ENCODE measurements around the gene RECQL5. TPM values are rescaled to one million over a fixed set of nuclear protein-coding genes. Genes with fewer than 3 reads are reported as not detected.

RECQL5 gene
- total RNA-seq, 5 donors from 2014 or later (not counting 1 experiment from before 2014, with no cell fraction given) = 38.0 to 75.0 (median 61.9) TPM

DNA sequence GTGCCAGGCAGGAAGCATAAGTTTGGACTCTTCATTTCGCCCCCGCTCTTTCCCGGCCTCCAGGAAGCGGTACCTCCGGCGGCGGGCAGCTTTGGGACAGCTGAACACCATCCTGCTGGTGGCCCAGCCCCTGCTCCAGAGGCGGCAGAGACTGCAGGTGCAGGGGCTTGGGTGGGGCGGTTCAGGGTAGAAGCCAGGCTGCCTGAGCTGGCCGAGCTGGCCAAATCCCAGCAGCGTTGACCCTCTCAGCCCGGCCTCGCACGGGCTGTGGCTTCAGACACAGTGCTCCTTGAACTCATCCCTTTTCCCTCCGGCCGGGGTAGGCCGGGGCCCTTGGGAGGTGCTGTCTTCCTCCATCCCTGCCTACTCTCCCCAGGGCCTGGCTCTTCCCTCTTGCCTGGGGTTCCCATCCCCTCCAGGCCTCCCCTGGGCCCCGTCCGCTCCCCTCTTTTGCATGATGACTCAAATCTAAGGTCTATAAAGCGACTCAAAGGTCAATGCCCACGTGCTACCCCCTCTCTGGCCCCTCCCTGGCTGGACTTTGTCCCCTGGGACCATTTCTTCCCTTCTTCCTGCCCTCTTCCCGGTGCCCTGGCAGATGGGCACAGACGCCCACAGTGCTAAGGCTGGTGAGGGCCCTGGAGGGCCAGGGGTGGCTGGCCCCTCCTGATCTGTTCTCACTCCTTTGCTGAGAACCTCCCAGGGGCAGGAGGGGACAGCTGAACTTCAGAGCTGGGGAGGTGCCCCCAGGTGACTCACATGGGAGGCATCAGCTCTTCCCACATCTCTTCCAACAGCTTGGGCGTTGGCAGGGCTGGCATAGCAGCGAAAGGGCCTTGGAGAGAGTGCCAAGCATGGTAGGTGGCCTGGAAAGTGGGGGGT is 56.6 kb downstream of the RECQL5 start:
- POLR2A ChIA-PET = no interaction called here

GRCh38 chr17:75607086-75607485 is 59.9 kb downstream of the RECQL5 start:
- H3K27ac Mint-ChIP-seq = peak overlapping the region in 1 of 2 donors; percentile 49
- H3K27me3 Mint-ChIP-seq = no peaks in the 10 kb centered on the region
- DNase-seq (no peak), ATAC-seq (replicated peaks in 1 of 4) (no peak)
- H3K4me3 Mint-ChIP-seq = no peak overlapping the region
- Histone ChIP-seq H3K27me3 (replicated peaks in 1 of 2; ENCODE audit: control insufficient read depth in 2 of 2, extremely low read depth in 1 of 2, insufficient read depth in 2 of 2, low read length in 1 of 2) (no peaks in the 10 kb centered on the region), H3K27ac (ENCODE audit: low read length) (no peak overlapping the region), H3K9me3 (no peaks in the 10 kb centered on the region), H3K4me3 (ENCODE audit: control insufficient read depth in 1 of 2, extremely low read depth in 1 of 2, low read length in 1 of 2) (no peak overlapping the region), H3K4me1 (ENCODE audit: control insufficient read depth in 1 of 2, extremely low read depth in 1 of 2, insufficient read depth in 2 of 2, low read length in 2 of 2) (peaks cover 0 to 5% of the 10 kb centered on the region in 2 experiments), H3K36me3 (ENCODE audit: control insufficient read depth in 2 of 2, extremely low read depth in 1 of 2, insufficient read depth in 1 of 2, low read length in 1 of 2) (peaks cover 0 to 6% of the 10 kb centered on the region in 2 donors)
- H3K36me3 Mint-ChIP-seq = no peaks in the 10 kb centered on the region
- H3K9me3 Mint-ChIP-seq = no peaks in the 10 kb centered on the region
- no CpG with 5 or more reads among the region's 5 CpGs for WGBS (ENCODE audit: insufficient coverage)
- H3K4me1 Mint-ChIP-seq = peaks cover 0 to 6% (median 0%) of the 10 kb centered on the region in 3 donors
- ChIA-PET POLR2A (no interaction called here), CTCF (no interaction called here)

More for the DNA sequence above, 56.6 kb downstream of the RECQL5 start:
- CTCF ChIA-PET = no interaction called here
- Mint-ChIP-seq H3K4me3 (no peak overlapping the region), H3K27me3 (no peaks in the 10 kb centered on the region), H3K9me3 (no peaks in the 10 kb centered on the region), H3K36me3 (no peaks in the 10 kb centered on the region), H3K27ac (no peak overlapping the region), H3K4me1 (no peaks in the 10 kb centered on the region)
- H3K4me1 ChIP-seq (ENCODE audit: control insufficient read depth in 1 of 2, extremely low read depth in 1 of 2, insufficient read depth in 2 of 2, low read length in 2 of 2) = no peaks in the 10 kb centered on the region
- 88% methylated on average over 22 of the region's 25 CpGs for WGBS (ENCODE audit: insufficient coverage)
- H3K36me3 ChIP-seq (ENCODE audit: control insufficient read depth in 2 of 2, extremely low read depth in 1 of 2, insufficient read depth in 1 of 2, low read length in 1 of 2) = peaks cover 9 to 14% of the 10 kb centered on the region in 2 donors
- no peak overlapping the region for H3K27ac ChIP-seq (ENCODE audit: low read length)
- no peaks in the 10 kb centered on the region for H3K9me3 ChIP-seq
- peaks cover 0 to 5% of the 10 kb centered on the region in 2 experiments for H3K27me3 ChIP-seq (replicated peaks in 1 of 2; ENCODE audit: control insufficient read depth in 2 of 2, extremely low read depth in 1 of 2, insufficient read depth in 2 of 2, low read length in 1 of 2)
- no peak overlapping the region for H3K4me3 ChIP-seq (ENCODE audit: control insufficient read depth in 1 of 2, extremely low read depth in 1 of 2, low read length in 1 of 2)
- DNase-seq (no peak), ATAC-seq (replicated peaks in 1 of 4) (no peak)

DNA sequence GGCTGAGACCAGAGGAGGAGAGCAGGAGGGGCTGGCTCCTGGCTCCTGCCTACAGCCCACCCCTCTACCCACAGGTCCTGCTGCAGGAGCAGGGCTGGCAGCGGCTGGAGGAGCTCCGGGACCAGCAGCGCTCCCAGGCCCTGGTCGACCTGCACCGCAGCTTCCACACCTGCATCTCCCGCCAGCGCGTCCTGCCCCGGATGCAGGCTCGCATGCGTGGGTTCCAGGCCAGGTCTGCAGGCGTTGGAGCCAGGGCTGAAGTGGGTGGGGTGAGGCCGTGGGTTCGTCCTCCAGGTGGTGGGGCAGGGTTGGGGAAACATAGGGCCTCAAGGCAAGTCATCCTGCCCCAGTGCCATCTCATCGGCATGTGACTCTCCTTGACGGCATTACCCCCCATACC is 61.2 kb downstream of the RECQL5 start:
- WGBS (ENCODE audit: insufficient coverage) = 93% methylated on average over 3 of the region's 16 CpGs
- ATAC-seq (replicated peaks in 1 of 4) (no peak), DNase-seq (no peak)
- Mint-ChIP-seq H3K27me3 (no peaks in the 10 kb centered on the region), H3K4me3 (no peak overlapping the region), H3K4me1 (peaks cover 0 to 6% (median 0%) of the 10 kb centered on the region in 3 donors), H3K27ac (no peak overlapping the region), H3K9me3 (no peaks in the 10 kb centered on the region), H3K36me3 (no peaks in the 10 kb centered on the region)
- Histone ChIP-seq H3K27me3 (replicated peaks in 1 of 2; ENCODE audit: control insufficient read depth in 2 of 2, extremely low read depth in 1 of 2, insufficient read depth in 2 of 2, low read length in 1 of 2) (no peaks in the 10 kb centered on the region), H3K36me3 (ENCODE audit: control insufficient read depth in 2 of 2, extremely low read depth in 1 of 2, insufficient read depth in 1 of 2, low read length in 1 of 2) (peaks cover 0 to 4% of the 10 kb centered on the region in 2 donors), H3K4me1 (ENCODE audit: control insufficient read depth in 1 of 2, extremely low read depth in 1 of 2, insufficient read depth in 2 of 2, low read length in 2 of 2) (peaks cover 0 to 5% of the 10 kb centered on the region in 2 experiments), H3K9me3 (no peaks in the 10 kb centered on the region), H3K27ac (ENCODE audit: low read length) (no peak overlapping the region), H3K4me3 (ENCODE audit: control insufficient read depth in 1 of 2, extremely low read depth in 1 of 2, low read length in 1 of 2) (no peak overlapping the region)
- POLR2A ChIA-PET = interaction anchor here in 1 of 2 donors (0.7 kb wide), 1 partner anchor 76 kb away, joined by 3 read pairs; no protein-coding TSS in a partner anchor
- CTCF ChIA-PET = no interaction called here

DNA sequence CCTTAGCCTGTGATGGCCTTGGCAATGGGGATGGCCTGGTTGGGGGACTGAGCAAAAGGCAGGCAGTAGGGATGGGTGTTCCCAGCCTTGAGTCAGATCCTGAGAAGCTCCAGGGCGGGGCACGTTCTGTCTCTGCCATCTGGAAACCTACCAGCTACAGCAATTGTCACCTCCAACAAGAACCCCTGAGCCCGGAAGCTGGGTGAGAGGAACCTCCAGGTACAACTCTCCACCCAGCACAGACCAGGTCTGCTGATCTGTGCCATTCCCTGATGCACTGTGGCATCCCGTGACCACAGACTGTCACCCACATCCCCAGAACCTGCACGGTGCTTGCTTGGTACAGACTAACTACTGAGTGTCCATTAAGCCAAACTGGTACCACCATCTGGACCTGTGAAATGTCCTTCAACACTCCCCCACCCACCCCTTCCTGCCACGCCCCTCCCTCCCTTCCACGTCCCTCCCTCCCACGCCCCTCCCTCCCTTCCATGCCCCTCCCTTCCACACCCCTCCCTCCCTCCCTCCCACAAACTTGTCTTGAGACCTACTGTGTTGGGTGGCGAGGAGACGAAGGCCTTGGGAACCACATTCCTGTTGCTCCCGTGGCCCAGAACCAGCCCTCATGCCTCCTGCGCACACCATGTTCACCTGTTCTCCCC is 62.8 kb downstream of the RECQL5 start:
- ChIA-PET POLR2A (no interaction called here), CTCF (interaction anchor here in 1 of 2 donors (0.9 kb wide), 1 partner anchor 30 kb away, joined by 3 read pairs; no protein-coding TSS in a partner anchor)
- H3K4me1 Mint-ChIP-seq = peaks cover 0 to 6% (median 0%) of the 10 kb centered on the region in 3 donors
- ATAC-seq (replicated peaks in 1 of 4) = no peak
- Histone ChIP-seq H3K4me1 (ENCODE audit: control insufficient read depth in 1 of 2, extremely low read depth in 1 of 2, insufficient read depth in 2 of 2, low read length in 2 of 2) (peaks cover 0 to 5% of the 10 kb centered on the region in 2 experiments), H3K9me3 (no peaks in the 10 kb centered on the region), H3K27ac (ENCODE audit: low read length) (no peak overlapping the region), H3K4me3 (ENCODE audit: control insufficient read depth in 1 of 2, extremely low read depth in 1 of 2, low read length in 1 of 2) (no peak overlapping the region), H3K36me3 (ENCODE audit: control insufficient read depth in 2 of 2, extremely low read depth in 1 of 2, insufficient read depth in 1 of 2, low read length in 1 of 2) (peaks cover 0 to 4% of the 10 kb centered on the region in 2 donors), H3K27me3 (replicated peaks in 1 of 2; ENCODE audit: control insufficient read depth in 2 of 2, extremely low read depth in 1 of 2, insufficient read depth in 2 of 2, low read length in 1 of 2) (no peaks in the 10 kb centered on the region)
- H3K36me3 Mint-ChIP-seq = no peaks in the 10 kb centered on the region
- no peak overlapping the region for H3K27ac Mint-ChIP-seq
- no peaks in the 10 kb centered on the region for H3K9me3 Mint-ChIP-seq
- H3K4me3 Mint-ChIP-seq = no peak overlapping the region
- DNase-seq = no peak
- 88% methylated on average over 6 of the region's 12 CpGs for WGBS (ENCODE audit: insufficient coverage)
- H3K27me3 Mint-ChIP-seq = no peaks in the 10 kb centered on the region

DNA sequence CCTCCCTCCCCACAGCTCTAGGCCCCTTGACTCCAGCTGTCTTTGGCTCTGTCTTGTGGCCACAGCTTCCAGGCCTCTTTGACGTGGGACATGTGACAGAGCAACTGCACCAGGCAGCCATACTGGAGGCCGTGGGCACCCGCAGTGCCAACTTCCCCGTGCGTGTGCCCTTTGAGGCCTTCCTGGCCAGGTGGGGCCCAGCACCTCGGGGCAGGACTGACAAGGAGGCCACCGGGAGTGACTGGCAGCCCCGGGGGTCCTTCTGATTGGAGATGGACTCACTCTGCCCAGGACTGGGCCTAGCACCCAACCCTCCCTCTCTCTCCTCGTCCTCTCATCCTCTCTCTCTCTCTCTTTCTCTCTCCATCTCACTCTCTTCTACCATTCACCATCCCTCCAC is 63.8 kb downstream of the RECQL5 start:
- Histone ChIP-seq H3K36me3 (ENCODE audit: control insufficient read depth in 2 of 2, extremely low read depth in 1 of 2, insufficient read depth in 1 of 2, low read length in 1 of 2) (peaks cover 0 to 4% of the 10 kb centered on the region in 2 donors), H3K4me3 (ENCODE audit: control insufficient read depth in 1 of 2, extremely low read depth in 1 of 2, low read length in 1 of 2) (no peak overlapping the region), H3K27me3 (replicated peaks in 1 of 2; ENCODE audit: control insufficient read depth in 2 of 2, extremely low read depth in 1 of 2, insufficient read depth in 2 of 2, low read length in 1 of 2) (no peaks in the 10 kb centered on the region), H3K4me1 (ENCODE audit: control insufficient read depth in 1 of 2, extremely low read depth in 1 of 2, insufficient read depth in 2 of 2, low read length in 2 of 2) (peaks cover 0 to 5% of the 10 kb centered on the region in 2 experiments), H3K9me3 (no peaks in the 10 kb centered on the region), H3K27ac (ENCODE audit: low read length) (no peak overlapping the region)
- 79% methylated on average over 8 of the region's 9 CpGs for WGBS (ENCODE audit: insufficient coverage)
- DNase-seq (no peak), ATAC-seq (replicated peaks in 1 of 4) (no peak)
- no peaks in the 10 kb centered on the region for H3K27me3 Mint-ChIP-seq
- no peak overlapping the region for H3K4me3 Mint-ChIP-seq
- no peaks in the 10 kb centered on the region for H3K36me3 Mint-ChIP-seq
- H3K9me3 Mint-ChIP-seq = no peaks in the 10 kb centered on the region
- peaks cover 0 to 6% (median 0%) of the 10 kb centered on the region in 3 donors for H3K4me1 Mint-ChIP-seq
- POLR2A ChIA-PET = no interaction called here
- no peak overlapping the region for H3K27ac Mint-ChIP-seq
- CTCF ChIA-PET = no interaction called here

DNA sequence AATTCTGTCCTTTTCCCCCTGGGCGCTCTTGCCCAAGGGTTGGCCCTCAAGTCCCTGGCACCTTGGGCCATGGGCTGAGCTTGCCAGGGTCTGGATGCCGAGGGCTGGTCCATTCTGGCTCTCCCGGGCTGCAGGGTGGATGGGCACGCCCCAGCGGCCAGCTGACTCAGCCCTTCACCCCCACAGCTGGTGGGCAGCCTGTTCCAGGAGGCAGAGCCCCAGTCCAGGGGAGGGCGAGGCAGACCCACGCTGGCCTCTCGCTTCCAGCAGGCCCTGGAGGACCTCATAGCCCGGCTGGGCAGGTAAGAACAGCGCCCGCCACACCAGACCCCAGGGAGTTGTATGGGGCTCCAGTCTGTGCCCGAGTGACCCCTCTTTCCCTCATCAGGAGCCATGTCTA is 64.3 kb downstream of the RECQL5 start:
- DNase-seq (no peak), ATAC-seq (replicated peaks in 1 of 4) (no peak)
- H3K4me1 Mint-ChIP-seq = peaks cover 0 to 6% (median 0%) of the 10 kb centered on the region in 3 donors
- WGBS (ENCODE audit: insufficient coverage) = 80% methylated on average over 9 of the region's 12 CpGs
- no peak overlapping the region for H3K4me3 Mint-ChIP-seq
- CTCF ChIA-PET = no interaction called here
- Histone ChIP-seq H3K4me3 (ENCODE audit: control insufficient read depth in 1 of 2, extremely low read depth in 1 of 2, low read length in 1 of 2) (no peak overlapping the region), H3K27ac (ENCODE audit: low read length) (no peak overlapping the region), H3K36me3 (ENCODE audit: control insufficient read depth in 2 of 2, extremely low read depth in 1 of 2, insufficient read depth in 1 of 2, low read length in 1 of 2) (peaks cover 0 to 4% of the 10 kb centered on the region in 2 donors), H3K27me3 (replicated peaks in 1 of 2; ENCODE audit: control insufficient read depth in 2 of 2, extremely low read depth in 1 of 2, insufficient read depth in 2 of 2, low read length in 1 of 2) (no peaks in the 10 kb centered on the region), H3K4me1 (ENCODE audit: control insufficient read depth in 1 of 2, extremely low read depth in 1 of 2, insufficient read depth in 2 of 2, low read length in 2 of 2) (peaks cover 0 to 5% of the 10 kb centered on the region in 2 experiments), H3K9me3 (no peaks in the 10 kb centered on the region)
- H3K9me3 Mint-ChIP-seq = no peaks in the 10 kb centered on the region
- H3K27me3 Mint-ChIP-seq = no peaks in the 10 kb centered on the region
- POLR2A ChIA-PET = no interaction called here
- H3K36me3 Mint-ChIP-seq = no peaks in the 10 kb centered on the region
- no peak overlapping the region for H3K27ac Mint-ChIP-seq
